Astrocyte of the spinal cord (primary cell): ENCODE measurements around the gene MT1A.

ENCODE experiments used
- DNase-seq: peaks from one replicate; pipeline ENCODE4 v3.0.0; 2011; ENCODE audit warnings: low read depth, low spot score
- H3K4me3 ChIP-seq: 2 replicates; pipeline ENCODE4 v1.5.1; 2011; ENCODE audit warnings: low read depth, mild to moderate bottlenecking, low read length, moderate library complexity
- in situ Hi-C: cut with HindIII; loops from 2 replicates; pipeline ENCODE4 v1.10.0; 2017; ENCODE audit warnings: low sequenced_read_pairs
- TF ChIP-seq, protein P1 (sequence below): IDR thresholded peaks from 2 replicates; pipeline ENCODE4 v1.5.1; 2012; ENCODE audit warnings: low read depth, mild to moderate bottlenecking, low read length, inconsistent platforms

MT1A gene

DNA sequence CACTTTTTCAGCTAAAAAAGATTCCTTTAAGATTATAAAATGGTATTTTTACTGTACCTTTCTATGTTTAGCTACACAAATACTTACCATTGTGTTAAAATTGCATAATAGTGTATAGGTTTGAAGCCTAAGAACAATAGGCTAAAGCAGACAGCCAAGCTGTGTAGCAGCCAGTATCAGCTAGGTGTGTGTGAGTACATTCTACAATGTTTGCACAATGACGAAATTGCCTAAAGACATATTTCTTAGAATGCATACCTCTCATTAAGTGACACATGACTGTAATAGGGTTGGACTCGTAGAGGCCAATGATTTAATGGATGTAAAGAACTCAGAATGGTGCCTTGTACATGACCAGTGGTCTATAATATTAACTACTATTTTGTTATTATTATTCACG, 11.4 kb downstream of the MT1A start:
- no peak overlapping the region for H3K4me3 ChIP-seq
- in situ Hi-C loops: no loop called here
- TF ChIP-seq, protein P1, sequence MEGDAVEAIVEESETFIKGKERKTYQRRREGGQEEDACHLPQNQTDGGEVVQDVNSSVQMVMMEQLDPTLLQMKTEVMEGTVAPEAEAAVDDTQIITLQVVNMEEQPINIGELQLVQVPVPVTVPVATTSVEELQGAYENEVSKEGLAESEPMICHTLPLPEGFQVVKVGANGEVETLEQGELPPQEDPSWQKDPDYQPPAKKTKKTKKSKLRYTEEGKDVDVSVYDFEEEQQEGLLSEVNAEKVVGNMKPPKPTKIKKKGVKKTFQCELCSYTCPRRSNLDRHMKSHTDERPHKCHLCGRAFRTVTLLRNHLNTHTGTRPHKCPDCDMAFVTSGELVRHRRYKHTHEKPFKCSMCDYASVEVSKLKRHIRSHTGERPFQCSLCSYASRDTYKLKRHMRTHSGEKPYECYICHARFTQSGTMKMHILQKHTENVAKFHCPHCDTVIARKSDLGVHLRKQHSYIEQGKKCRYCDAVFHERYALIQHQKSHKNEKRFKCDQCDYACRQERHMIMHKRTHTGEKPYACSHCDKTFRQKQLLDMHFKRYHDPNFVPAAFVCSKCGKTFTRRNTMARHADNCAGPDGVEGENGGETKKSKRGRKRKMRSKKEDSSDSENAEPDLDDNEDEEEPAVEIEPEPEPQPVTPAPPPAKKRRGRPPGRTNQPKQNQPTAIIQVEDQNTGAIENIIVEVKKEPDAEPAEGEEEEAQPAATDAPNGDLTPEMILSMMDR: no peak
- no peak for DNase-seq

DNA sequence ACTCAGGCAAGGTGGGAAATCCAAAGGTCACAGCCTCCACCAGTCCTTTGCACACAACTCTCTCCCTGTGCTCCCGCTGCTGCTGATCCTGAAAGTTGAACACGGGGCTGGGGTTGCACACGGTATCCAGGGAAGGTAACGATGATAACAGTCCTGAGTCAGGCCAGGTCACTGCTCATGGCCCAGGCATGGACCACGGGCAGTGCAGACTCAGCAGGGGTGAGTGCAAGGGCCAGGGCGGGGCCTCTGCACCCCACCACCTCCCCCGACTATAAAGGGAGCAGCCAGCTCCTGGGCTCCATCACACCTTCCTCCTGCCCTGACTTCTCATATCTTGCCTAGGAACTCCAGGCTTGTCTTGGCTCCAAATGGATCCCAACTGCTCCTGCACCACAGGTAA, 13.1 kb downstream of the MT1A start, which contains the start of gene MT1B:
TSS of gene MT1B (plus strand) at position 301 of the 400 bp plus-strand sequence. CDS start at position 369, 68 bp downstream.
- DNase-seq: no peak
- in situ Hi-C loops: no loop called here
- TF ChIP-seq, protein P1: no peak
- no peak within 1 kb of the TSS for H3K4me3 ChIP-seq

DNA sequence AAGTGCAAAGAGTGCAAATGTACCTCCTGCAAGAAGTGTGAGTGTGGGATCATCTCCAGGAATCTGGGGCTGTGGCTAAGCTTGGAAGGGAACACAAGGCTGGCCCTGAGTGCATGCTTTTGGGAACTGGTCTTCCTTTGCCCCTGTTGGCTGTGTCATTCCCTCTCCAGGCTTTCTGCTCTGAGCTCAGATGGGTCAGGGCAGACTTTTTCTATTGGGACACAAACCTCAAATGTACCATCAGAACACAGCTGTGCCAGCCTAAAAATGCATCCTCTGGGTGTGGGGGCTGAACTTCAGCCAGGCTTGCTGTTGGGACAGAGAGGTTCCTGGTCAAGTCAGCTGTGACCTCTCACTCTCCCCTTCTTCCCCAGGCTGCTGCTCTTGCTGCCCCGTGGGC, 14.1 kb downstream of the MT1A start:
- no peak for DNase-seq
- in situ Hi-C loops: no loop called here
- H3K4me3 ChIP-seq: no peak overlapping the region
- TF ChIP-seq, protein P1: no peak

DNA sequence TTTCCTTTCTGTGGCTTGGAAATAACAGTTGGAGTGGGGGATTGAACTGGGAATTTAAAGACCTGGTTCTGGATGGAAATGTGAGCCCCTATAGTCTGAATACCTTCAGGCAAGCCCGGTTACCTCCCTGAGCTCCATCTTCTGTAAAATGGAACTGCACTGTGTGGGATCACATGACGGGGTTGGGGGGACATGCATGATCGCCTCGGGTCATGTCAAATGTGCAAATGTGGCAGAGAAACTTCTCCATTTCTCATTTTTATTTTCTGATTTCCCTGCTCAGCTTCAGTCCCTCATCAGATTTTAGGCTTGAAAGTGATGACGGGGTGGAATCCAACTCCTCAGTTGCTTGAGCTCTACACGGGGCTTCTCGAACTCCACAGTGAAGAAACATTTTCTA, 14.8 kb downstream of the MT1A start:
- in situ Hi-C loops: no loop called here
- TF ChIP-seq, protein P1: no peak
- no peak for DNase-seq
- no peak overlapping the region for H3K4me3 ChIP-seq

DNA sequence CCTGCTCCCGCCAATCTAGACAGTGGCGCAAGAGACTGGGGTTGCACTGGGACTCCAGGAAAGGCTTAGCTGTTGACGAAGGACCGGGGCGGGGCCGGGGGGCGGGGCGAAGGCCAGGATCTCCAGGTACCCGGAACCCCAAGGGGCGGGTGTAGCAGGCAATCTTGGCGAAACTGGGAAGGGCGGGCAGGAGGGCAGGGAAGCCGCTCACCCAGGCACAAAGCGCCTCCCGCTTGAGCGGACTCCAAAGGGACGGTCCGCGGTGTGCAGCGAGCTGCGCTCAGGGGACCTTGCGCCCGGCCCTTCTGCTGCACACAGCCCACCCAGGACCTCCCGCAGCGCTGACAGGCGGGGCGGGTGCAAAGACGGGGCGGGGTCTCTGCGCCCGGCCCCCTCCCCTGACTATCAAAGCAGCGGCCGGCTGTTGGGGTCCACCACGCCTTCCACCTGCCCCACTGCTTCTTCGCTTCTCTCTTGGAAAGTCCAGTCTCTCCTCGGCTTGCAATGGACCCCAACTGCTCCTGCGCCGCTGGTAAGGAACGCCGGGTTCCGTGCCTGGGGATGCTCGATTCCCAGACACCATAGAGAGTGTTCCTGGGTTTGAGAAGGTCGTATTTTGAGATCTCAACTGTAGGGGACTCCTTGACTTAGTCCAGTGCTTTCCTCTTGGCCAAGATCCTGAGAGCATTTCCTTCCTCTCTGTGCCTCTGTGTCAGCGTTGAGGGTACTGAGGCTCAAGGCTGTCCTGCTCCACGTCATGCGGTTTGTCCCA, 19.3 kb downstream of the MT1A start, which contains the start of gene MT1F:
TSS of gene MT1F (plus strand) at position 405 of the 772 bp plus-strand sequence. CDS start at position 505, 100 bp downstream.
- TF ChIP-seq, protein P1: no peak
- in situ Hi-C loops: no loop called here
- DNase-seq: no peak
- H3K4me3 ChIP-seq: peak within 1 kb of the TSS; percentile 43

DNA sequence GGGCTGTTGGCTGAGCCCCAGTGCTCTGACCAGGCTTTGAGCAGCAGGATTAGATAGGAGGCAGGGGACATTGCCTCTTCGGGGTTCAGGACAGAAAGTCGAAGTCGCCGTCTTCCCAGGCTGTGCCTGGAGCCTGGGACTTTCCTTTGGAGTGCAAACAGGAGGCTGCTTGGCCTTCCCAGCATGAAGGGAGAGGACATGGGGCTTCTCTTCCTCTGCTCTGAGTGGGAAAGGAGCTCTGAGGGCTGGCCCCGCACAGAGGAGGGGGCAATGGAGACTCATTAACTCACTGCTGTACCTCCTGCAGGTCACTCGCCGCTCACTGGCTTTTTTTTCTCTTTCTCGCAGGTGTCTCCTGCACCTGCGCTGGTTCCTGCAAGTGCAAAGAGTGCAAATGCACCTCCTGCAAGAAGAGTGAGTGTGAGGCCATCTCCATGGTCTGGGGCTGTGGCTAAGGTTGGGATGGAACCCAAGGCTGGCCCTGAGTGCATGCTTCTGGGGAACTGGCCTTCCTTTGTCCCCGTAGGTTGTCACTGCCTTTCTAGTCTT, 19.9 kb downstream of the MT1A start:
- peak overlapping the region; percentile 43 for H3K4me3 ChIP-seq
- in situ Hi-C loops: no loop called here
- TF ChIP-seq, protein P1: no peak
- no peak for DNase-seq
